NT2/D1 (cell line): Measurements from ENCODE around the gene NPAS3.

Experiments used
- YY1 ChIP-seq: IDR thresholded peaks from 2 replicates; pipeline ENCODE4 v1.6.1; 2011; ENCODE audit not compliant: insufficient read length, insufficient read depth
- ZNF274 ChIP-seq: IDR thresholded peaks from 2 replicates; pipeline ENCODE4 v1.6.1; 2011; ENCODE audit warnings: mild to moderate bottlenecking, low read depth, low read length

DNA sequence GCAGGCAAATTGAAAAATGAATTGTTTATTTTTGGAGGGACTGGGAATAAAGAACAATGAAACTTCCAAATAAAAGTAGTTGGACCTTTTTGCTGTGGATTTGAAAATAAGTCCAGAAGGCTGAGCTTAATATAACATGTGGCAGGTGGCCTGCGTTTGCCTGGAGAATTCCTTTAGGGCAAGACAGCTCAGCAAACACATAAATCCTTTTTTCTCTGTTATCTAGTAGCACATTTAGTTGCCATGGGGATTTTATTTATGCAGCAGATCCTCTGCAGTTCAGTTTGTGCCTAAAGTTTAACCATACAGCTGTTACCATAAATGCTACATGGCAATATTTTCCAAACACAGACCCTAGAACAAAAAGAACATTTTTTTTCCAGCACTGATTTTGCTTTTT is 180.0 kb downstream of the NPAS3 start:
- no peak for TF ChIP-seq ZNF274
- no peak for TF ChIP-seq YY1
